HepG2 (cell line): Measurements from ENCODE around the gene ANKZF1. TPM values are rescaled to one million over a fixed set of nuclear protein-coding genes. Genes with fewer than 3 reads are reported as not detected.
A peak's percentile ranks its signal among the peaks of the same experiment; 100 is the strongest.

Experiments
- BHLHE40 ChIP-seq: IDR thresholded peaks from 2 replicates; pipeline ENCODE4 v1.6.1; 2011; ENCODE audit warnings: low read length, improper control_type of control experiment
- KDM5B ChIP-seq: sonication (generic); formaldehyde crosslinking; IDR thresholded peaks from 2 replicates; pipeline ENCODE4 v1.4.0; 2020; ENCODE audit warnings: missing genetic modification reagents, mild to moderate bottlenecking, borderline replicate concordance
- MLX ChIP-seq: IDR thresholded peaks from 2 replicates; pipeline ENCODE4 v1.6.1; 2016
- RXRA ChIP-seq: sonication (generic); formaldehyde crosslinking; IDR thresholded peaks from 2 replicates; pipeline ENCODE4 v1.5.1; 2020; ENCODE audit warnings: missing genetic modification reagents
- SIN3A ChIP-seq: IDR thresholded peaks from 2 replicates; pipeline ENCODE4 v1.6.1; 2011; ENCODE audit warnings: low read depth, mild to moderate bottlenecking, control low read depth, low read length, borderline replicate concordance
- SIX4 ChIP-seq: sonication (generic); formaldehyde crosslinking; IDR thresholded peaks from 2 replicates; pipeline ENCODE4 v1.4.0; 2020; ENCODE audit warnings: missing genetic modification reagents
- ZC3H13 ChIP-seq: sonication (generic); formaldehyde crosslinking; IDR thresholded peaks from 2 replicates; pipeline ENCODE4 v1.8.1; 2023; ENCODE audit warnings: mild to moderate bottlenecking, missing genetic modification reagents, moderate library complexity
- ZKSCAN8 ChIP-seq: IDR thresholded peaks from 2 replicates; pipeline ENCODE4 v1.6.1; 2016; ENCODE audit warnings: borderline replicate concordance, missing genetic modification reagents, missing compliant biosample characterization
- ZNF275 ChIP-seq: sonication (generic); formaldehyde crosslinking; IDR thresholded peaks from 2 replicates; pipeline ENCODE4 v1.8.0; 2022; ENCODE audit warnings: missing genetic modification reagents, mild to moderate bottlenecking, inconsistent platforms, borderline replicate concordance
- ZNF331 ChIP-seq: sonication (generic); formaldehyde crosslinking; IDR thresholded peaks from 2 replicates; pipeline ENCODE4 v1.4.0; 2020; ENCODE audit warnings: missing genetic modification reagents
- ZNF350 ChIP-seq: sonication (generic); formaldehyde crosslinking; IDR thresholded peaks from 2 replicates; pipeline ENCODE4 v1.4.0; 2020; ENCODE audit warnings: mild to moderate bottlenecking, low read depth, missing genetic modification reagents, borderline replicate concordance
- ZNF431 ChIP-seq: sonication (generic); formaldehyde crosslinking; IDR thresholded peaks from 2 replicates; pipeline ENCODE4 v1.9.0; 2022; ENCODE audit warnings: missing genetic modification reagents, low read depth, mild to moderate bottlenecking, borderline replicate concordance
- ZNF660 ChIP-seq: sonication (generic); formaldehyde crosslinking; IDR thresholded peaks from 2 replicates; pipeline ENCODE4 v1.5.1; 2020; ENCODE audit warnings: mild to moderate bottlenecking, low read depth, missing genetic modification reagents, borderline replicate concordance
- polyA plus RNA-seq, 8 experiments: library from polyadenylated mRNA; depleted of rRNA in 3 of 8; stranded (reverse) in 7 of 8; unstranded in 1 of 8; fragments of >200 nt; fragmentation: Illumina TruSeq in 4 of 8; extraction: Trizol in 4 of 8; gene quantifications; 2 replicates each; pipeline versions ENCODE4 v1.2.1 to v1.2.3, GENCODE V29; 2011 to 2016; ENCODE audit warnings: low read depth in 4 of 8, missing spikeins in 1 of 8, mixed read lengths in 1 of 8; ENCODE audit not compliant: insufficient read depth in 1 of 8
- total RNA-seq, 5 experiments: library from RNA; depleted of rRNA; stranded (reverse); fragments of >200 nt; fragmentation: Illumina TruSeq; extraction: Trizol; gene quantifications; 2 replicates each; pipeline ENCODE4 v1.2.3, GENCODE V29; 2016; ENCODE audit warnings: low read depth in 1 of 5
- TF ChIP-seq, protein P1 (sequence below): sonication (generic); formaldehyde crosslinking; IDR thresholded peaks from 2 replicates; pipeline ENCODE4 v1.4.0; 2020; ENCODE audit warnings: missing genetic modification reagents, borderline replicate concordance
- TF ChIP-seq, protein P2 (sequence below): sonication (generic); formaldehyde crosslinking; IDR thresholded peaks from 2 replicates; pipeline ENCODE4 v1.5.1; 2020; ENCODE audit warnings: missing genetic modification reagents, mild to moderate bottlenecking, borderline replicate concordance

The ANKZF1 gene
- total and polyA plus RNA-seq, 2 of the 13 experiments (the other 11 are each of a cell fraction or from before 2014, with no cell fraction given), result 25.3 to 128 TPM

GRCh38 chr2:219206328-219207133 is 23.1 kb upstream of the ANKZF1 start, which contains the start of gene ZFAND2B (continued):
- no peak; the same call in 1 of the 2 replicates for TF ChIP-seq ZNF350 (CRISPR knock-in tag)
- TF ChIP-seq ZNF660 (CRISPR knock-in tag), result no peak
- TF ChIP-seq, protein P1, sequence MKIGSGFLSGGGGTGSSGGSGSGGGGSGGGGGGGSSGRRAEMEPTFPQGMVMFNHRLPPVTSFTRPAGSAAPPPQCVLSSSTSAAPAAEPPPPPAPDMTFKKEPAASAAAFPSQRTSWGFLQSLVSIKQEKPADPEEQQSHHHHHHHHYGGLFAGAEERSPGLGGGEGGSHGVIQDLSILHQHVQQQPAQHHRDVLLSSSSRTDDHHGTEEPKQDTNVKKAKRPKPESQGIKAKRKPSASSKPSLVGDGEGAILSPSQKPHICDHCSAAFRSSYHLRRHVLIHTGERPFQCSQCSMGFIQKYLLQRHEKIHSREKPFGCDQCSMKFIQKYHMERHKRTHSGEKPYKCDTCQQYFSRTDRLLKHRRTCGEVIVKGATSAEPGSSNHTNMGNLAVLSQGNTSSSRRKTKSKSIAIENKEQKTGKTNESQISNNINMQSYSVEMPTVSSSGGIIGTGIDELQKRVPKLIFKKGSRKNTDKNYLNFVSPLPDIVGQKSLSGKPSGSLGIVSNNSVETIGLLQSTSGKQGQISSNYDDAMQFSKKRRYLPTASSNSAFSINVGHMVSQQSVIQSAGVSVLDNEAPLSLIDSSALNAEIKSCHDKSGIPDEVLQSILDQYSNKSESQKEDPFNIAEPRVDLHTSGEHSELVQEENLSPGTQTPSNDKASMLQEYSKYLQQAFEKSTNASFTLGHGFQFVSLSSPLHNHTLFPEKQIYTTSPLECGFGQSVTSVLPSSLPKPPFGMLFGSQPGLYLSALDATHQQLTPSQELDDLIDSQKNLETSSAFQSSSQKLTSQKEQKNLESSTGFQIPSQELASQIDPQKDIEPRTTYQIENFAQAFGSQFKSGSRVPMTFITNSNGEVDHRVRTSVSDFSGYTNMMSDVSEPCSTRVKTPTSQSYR, result 0 out of 2 replicates have a peak, but pooled peaks have one; percentile 42
- 0 out of 2 replicates have a peak, but pooled peaks have one; percentile 73 for TF ChIP-seq RXRA (CRISPR knock-in tag)
- peak; percentile 93 for TF ChIP-seq KDM5B (CRISPR knock-in tag)
- TF ChIP-seq SIX4, result peak; percentile 4; the same call in 1 of the 2 replicates
- peak; percentile 78; the same call in 1 of the 2 replicates for TF ChIP-seq ZKSCAN8 (CRISPR knock-in tag)
- no peak; the same call in 1 of the 2 replicates for TF ChIP-seq ZNF275 (CRISPR knock-in tag)
- no peak for TF ChIP-seq MLX (CRISPR knock-in tag)
- peak; percentile 70; the same call in 1 of the 2 replicates for TF ChIP-seq ZNF431 (CRISPR knock-in tag)
- TF ChIP-seq, protein P2, sequence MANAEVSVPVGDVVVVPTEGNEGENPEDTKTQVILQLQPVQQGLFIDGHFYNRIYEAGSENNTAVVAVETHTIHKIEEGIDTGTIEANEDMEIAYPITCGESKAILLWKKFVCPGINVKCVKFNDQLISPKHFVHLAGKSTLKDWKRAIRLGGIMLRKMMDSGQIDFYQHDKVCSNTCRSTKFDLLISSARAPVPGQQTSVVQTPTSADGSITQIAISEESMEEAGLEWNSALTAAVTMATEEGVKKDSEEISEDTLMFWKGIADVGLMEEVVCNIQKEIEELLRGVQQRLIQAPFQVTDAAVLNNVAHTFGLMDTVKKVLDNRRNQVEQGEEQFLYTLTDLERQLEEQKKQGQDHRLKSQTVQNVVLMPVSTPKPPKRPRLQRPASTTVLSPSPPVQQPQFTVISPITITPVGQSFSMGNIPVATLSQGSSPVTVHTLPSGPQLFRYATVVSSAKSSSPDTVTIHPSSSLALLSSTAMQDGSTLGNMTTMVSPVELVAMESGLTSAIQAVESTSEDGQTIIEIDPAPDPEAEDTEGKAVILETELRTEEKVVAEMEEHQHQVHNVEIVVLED, result peak; percentile 96
- 0 out of 2 replicates have a peak, but pooled peaks have one; percentile 7 for TF ChIP-seq BHLHE40
- TF ChIP-seq ZC3H13, result peak; percentile 82
- peak; percentile 62; the same call in 1 of the 2 replicates for TF ChIP-seq SIN3A
- TF ChIP-seq ZNF331 (CRISPR knock-in tag), result no peak; the same call in 1 of the 2 replicates
